KOPT-K1 (cell line): Measurements from ENCODE around the gene EP300.
A peak's percentile ranks its signal among the peaks of the same experiment; 100 is the strongest.

Source experiments
- H3K27ac ChIP-seq: fragments of 200-600 bp; sonication (generic); 2 replicates; pipeline ENCODE4 v1.5.1; 2016; ENCODE audit warnings: antibody characterized with exemption, mild to moderate bottlenecking, low read depth, low read length; ENCODE audit not compliant: poor library complexity, severe bottlenecking
- H3K36me3 ChIP-seq: fragments of 200-600 bp; sonication (generic); 2 replicates; pipeline ENCODE4 v1.5.1; 2017; ENCODE audit warnings: antibody characterized with exemption, mild to moderate bottlenecking, low read length, moderate library complexity; ENCODE audit not compliant: insufficient read depth
- H3K9me3 ChIP-seq: fragments of 200-600 bp; sonication (generic); 2 replicates; pipeline ENCODE4 v1.5.1; 2017; ENCODE audit warnings: antibody characterized with exemption, low read length, mild to moderate bottlenecking; ENCODE audit not compliant: insufficient read depth, poor library complexity, severe bottlenecking

The EP300 gene

GRCh38 chr22:41070665-41071331 is 21.6 kb upstream of the EP300 start:
- Histone ChIP-seq H3K27ac (no peak overlapping the region), H3K9me3 (no peaks in the 10 kb centered on the region), H3K36me3 (no peaks in the 10 kb centered on the region)

- Histone ChIP-seq H3K36me3 (no peaks in the 10 kb centered on the region), H3K27ac (no peak overlapping the region), H3K9me3 (no peaks in the 10 kb centered on the region)
Observed at GRCh38 chr22:41074061-41074460, 18.3 kb upstream of the EP300 start.

GRCh38 chr22:41074466-41074865 is 17.9 kb upstream of the EP300 start:
- Histone ChIP-seq H3K36me3 (no peaks in the 10 kb centered on the region), H3K9me3 (no peaks in the 10 kb centered on the region), H3K27ac (no peak overlapping the region)

DNA sequence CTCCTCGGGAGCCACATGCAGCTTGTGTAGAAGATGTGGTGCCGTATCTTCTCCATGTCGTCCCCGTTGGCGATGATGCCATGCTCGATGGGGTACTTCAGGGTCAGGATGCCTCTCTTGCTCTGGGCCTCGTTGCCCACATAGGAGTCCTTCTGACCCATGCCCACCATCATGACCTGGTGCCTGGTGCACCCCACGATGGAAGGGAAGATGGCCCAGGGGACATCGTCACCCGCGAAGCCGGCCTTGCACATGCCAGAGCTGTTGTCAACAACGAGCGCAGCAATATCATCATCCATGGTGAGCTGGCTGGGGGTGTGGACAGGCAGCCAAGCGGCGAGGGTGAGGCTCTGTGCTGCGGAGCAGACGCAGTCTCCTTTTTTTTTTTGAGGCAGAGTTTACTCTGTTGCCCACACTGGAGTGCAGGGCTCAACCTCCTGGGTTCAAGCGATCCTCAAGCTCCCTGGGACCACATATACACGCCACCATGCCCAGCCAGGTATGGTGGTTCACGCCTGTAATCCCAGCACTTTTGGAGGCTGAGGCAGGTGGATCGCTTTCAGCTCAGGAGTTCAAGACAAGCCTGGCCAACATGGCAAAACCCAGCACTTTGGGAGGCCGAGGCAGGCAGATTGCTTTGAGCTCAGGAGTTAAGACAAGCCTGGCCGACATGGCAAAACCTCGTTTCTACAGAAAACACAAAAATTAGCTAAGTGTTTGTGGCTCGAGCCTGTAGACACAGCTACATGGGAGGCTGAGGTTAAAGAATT is 17.3 kb upstream of the EP300 start:
- Histone ChIP-seq H3K27ac (no peak overlapping the region), H3K9me3 (no peaks in the 10 kb centered on the region), H3K36me3 (no peaks in the 10 kb centered on the region)

- Histone ChIP-seq H3K9me3 (no peaks in the 10 kb centered on the region), H3K27ac (no peak overlapping the region), H3K36me3 (no peaks in the 10 kb centered on the region)
Observed at GRCh38 chr22:41075946-41076345, 16.4 kb upstream of the EP300 start.

- Histone ChIP-seq H3K36me3 (no peaks in the 10 kb centered on the region), H3K9me3 (no peaks in the 10 kb centered on the region), H3K27ac (no peak overlapping the region)
Observed at GRCh38 chr22:41076857-41077256, 15.5 kb upstream of the EP300 start.

DNA sequence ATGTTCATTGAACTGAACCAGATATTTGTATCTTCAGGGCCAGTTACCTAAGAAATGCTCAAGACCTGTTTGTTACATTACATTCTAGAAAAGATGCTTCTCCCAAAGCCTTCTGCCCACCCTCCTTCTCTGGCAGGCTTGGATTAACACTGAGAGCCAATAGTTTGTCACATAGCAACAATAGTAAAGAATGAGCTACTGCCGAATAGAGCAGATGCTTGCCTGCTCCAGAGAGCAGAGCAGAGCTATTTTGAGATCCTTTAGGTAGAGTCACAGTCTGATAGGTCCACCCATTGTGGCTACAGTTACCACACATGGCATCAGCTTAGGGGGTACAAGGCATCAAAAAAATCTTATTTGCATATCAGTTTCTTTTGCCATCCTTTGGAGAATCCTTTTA is 13.5 kb upstream of the EP300 start:
- Histone ChIP-seq H3K36me3 (no peaks in the 10 kb centered on the region), H3K9me3 (no peaks in the 10 kb centered on the region), H3K27ac (no peak overlapping the region)

DNA sequence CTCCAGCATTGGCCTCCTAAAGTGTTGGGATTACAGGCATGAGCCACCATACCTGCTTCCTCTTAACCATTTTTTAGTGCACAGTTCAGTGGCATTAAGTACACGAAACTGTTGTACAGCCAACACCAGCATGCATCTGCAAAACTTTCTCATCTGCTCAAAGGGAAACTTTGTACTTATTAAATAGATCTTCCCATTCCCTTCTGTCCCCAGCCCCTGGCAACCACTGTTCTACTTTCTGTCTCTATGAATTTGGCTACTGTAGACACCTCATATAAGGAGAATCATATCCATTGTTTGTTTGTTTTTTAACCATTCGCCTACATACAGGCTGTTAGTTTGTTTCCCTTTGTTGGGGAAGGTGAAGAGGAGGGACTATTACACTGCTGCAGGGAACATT is 6.5 kb upstream of the EP300 start:
- H3K9me3 ChIP-seq, result no peaks in the 10 kb centered on the region
- H3K27ac ChIP-seq, result no peak overlapping the region
- no peaks in the 10 kb centered on the region for H3K36me3 ChIP-seq

- Histone ChIP-seq H3K27ac (peak overlapping the region; percentile 98), H3K9me3 (no peaks in the 10 kb centered on the region), H3K36me3 (peaks cover 10% of the 10 kb centered on the region)
Observed at GRCh38 chr22:41091132-41092022, 1.0 kb upstream of the EP300 start.

DNA sequence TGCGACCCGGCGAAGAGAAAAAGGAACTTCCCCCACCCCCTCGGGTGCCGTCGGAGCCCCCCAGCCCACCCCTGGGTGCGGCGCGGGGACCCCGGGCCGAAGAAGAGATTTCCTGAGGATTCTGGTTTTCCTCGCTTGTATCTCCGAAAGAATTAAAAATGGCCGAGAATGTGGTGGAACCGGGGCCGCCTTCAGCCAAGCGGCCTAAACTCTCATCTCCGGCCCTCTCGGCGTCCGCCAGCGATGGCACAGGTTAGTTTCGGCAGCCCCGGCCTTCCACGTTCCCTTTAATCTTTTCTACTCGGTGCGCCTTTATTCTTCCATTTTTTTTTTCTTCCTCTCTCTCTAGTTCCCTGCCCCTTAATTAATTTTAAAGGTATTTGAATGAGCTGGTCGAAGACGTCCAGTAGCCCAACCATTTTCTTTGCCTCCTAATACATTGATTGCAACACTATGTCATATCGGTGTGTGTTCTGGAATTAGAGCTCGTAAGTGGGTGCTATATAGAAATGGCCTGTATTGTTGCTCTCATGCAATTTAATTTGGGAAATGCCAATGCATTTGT is 537 bp downstream of the EP300 start:
- peak overlapping the region; percentile 98 for H3K27ac ChIP-seq
- peaks cover 10% of the 10 kb centered on the region for H3K36me3 ChIP-seq

DNA sequence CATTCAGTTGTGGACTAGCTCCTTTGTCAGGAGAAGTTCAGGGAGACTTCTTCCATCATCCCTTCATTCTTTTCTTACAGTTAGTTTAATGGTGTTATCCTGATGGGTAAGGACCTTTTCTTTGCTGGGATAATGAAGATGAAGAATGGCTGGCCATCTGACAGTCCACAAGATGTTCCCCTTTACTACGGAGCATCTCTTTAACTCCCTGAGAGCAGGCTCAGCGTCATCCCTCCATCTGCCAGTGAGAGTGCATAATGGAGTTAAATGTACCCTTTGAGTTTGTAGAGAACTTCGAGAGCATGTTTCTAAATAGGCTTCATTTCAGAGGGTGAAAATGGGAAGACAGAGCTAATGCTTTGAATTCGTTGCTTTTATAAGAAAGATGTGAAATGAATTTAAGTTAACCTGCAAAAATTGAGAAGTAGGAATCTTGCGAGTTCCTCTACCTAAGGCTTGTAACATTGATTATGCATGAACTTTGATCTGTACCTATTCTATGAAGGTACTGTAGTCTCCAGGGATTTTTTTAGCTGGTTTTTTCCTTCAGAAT is 1.7 kb downstream of the EP300 start:
- Histone ChIP-seq H3K36me3 (peaks cover 17% of the 10 kb centered on the region), H3K27ac (peak overlapping the region; percentile 98), H3K9me3 (no peaks in the 10 kb centered on the region)

More for the DNA sequence above, 537 bp downstream of the EP300 start:
- H3K9me3 ChIP-seq, result no peaks in the 10 kb centered on the region

- Histone ChIP-seq H3K36me3 (peaks cover 34% of the 10 kb centered on the region), H3K27ac (no peak overlapping the region), H3K9me3 (no peaks in the 10 kb centered on the region)
Observed at GRCh38 chr22:41096391-41096790, 4.0 kb downstream of the EP300 start.

DNA sequence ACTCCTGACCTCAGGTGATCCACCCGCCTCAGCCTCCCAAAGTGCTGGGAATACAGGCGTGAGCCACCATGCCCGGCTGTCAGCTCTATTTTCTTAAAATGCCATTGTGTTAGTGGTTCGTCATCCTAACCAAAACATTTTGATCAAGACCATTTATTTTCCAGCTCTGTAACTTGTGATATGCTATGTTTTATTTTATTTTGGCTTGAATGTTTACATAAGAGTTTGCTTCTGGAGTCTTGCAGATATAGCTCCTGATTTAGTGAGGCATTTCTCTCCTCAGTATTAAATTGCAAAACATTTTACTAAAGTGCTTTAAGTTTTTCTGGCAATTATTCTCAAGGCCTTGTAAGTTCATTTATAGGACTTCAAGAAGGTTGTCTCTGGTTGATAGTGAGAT is 4.4 kb downstream of the EP300 start:
- Histone ChIP-seq H3K36me3 (peaks cover 38% of the 10 kb centered on the region), H3K27ac (no peak overlapping the region), H3K9me3 (no peaks in the 10 kb centered on the region)

DNA sequence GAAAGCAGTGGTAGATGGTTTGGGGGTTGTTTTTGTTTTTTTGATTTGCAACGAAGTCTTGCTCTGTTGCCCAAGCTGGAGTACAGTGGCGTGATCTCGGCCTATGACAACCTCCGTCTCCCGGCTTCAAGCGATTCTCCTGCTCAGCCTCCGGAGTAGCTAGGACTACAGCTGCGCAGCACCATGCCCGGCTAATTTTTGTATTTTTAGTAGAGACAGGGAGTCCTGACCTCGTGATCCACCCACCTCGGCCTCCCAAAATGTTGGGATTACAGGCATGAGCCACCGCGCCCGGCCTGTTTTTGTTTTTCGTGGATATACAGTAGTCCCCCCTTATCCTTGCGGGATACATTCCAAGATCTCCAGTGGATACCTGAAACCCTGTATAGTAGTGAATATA is 6.6 kb downstream of the EP300 start:
- H3K9me3 ChIP-seq, result no peaks in the 10 kb centered on the region
- H3K27ac ChIP-seq, result no peak overlapping the region
- H3K36me3 ChIP-seq, result peaks cover 55% of the 10 kb centered on the region
